ENCODE measurements around the gene SPEM3. TPM values are rescaled to one million over a fixed set of nuclear protein-coding genes. Genes with fewer than 3 reads are reported as not detected.

Gene SPEM3
- total and polyA plus RNA-seq, 2 of the 13 experiments (the other 11 are each of a cell fraction or from before 2014, with no cell fraction given): not detected

DNA sequence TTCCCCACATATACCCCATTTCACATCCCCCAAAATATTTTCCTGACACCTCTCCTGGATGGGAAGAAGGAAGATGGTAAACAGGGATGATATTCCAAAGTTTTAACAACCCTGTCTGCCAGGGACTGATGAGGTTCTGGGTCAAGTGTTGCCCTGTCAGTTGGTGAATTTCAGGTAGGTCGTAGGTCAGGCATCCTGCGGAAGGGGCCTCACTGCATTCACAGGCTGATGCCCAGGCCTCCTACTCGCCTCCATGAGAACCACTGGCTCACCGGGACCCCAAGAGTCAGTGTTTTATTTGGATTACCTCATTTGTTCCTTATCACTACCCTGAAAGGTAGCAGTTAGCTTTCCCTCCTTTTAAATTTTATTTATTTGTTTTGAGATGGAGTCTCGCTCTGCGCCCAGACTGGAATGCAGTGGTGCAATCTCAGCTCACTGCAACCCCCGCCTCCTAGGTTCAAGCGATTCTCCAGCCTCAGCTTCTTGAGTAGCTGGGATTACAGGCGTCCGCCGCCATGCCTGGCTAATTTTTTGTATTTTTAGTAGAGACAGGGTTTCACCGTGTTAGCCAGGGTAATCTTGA lies 40.2 kb downstream of the SPEM3 start:
- WGBS (ENCODE audit: low lambda C conversion rate): 63% methylated on average over 11 of the region's 12 CpGs
- no peak overlapping the region for H2AFZ ChIP-seq (ENCODE audit: low read length)
- H3K4me1 ChIP-seq (ENCODE audit: insufficient read depth, low read length): peaks cover 31% of the 10 kb centered on the region
- no peak overlapping the region for H3K4me3 ChIP-seq (replicated peaks in 1 of 3; ENCODE audit: insufficient read depth in 1 of 3, low read depth in 2 of 3, low read length in 3 of 3)
- intact Hi-C loops (cut with micrococcal nuclease; ENCODE audit: unreplicated experiment): no loop called here
- no peak overlapping the region for H3K9ac ChIP-seq (ENCODE audit: insufficient read depth, low read depth, low read length)
- FAIRE-seq (no peak), ATAC-seq (no peak), DNase-seq (ENCODE audit: low spot score) (no peak)
- H3K4me2 ChIP-seq (ENCODE audit: low read depth, low read length): no peak overlapping the region
- H4K20me1 ChIP-seq (ENCODE audit: insufficient read depth, low read length): peaks cover 8% of the 10 kb centered on the region; the same call in 1 of the 2 replicates
- in situ Hi-C loops (cut with HindIII; ENCODE audit: extremely low pct_ligation_motif_present, low pct_unique_long_range_greater_than_20kb): no loop called here
- CTCF ChIA-PET (ENCODE audit: low intra/inter-chr PET ratio, low total read pairs): no interaction called here
- H3K79me2 ChIP-seq (ENCODE audit: insufficient read depth, low read length): peaks cover 16% of the 10 kb centered on the region
- H3K36me3 ChIP-seq (replicated peaks in 1 of 2; ENCODE audit: control insufficient read depth in 1 of 2, insufficient read depth in 2 of 2, low read length in 2 of 2): peaks cover 0 to 2% of the 10 kb centered on the region in 2 experiments; a peak in 3 of 5 replicates
- no TSS peak for BruUV-seq (replicated peaks)
- no peaks in the 10 kb centered on the region for H3K27me3 ChIP-seq (ENCODE audit: control insufficient read depth in 1 of 2, insufficient read depth in 2 of 2, low read length in 2 of 2)
- no peak overlapping the region for H3K27ac ChIP-seq (ENCODE audit: extremely low read length, insufficient read depth, low read length)
- POLR2A ChIA-PET: interaction anchor here (1.7 kb wide), 1 partner anchor 15 kb away, joined by 4 read pairs; the partner anchor contains the start of gene POLR2A
- H3K9me3 ChIP-seq (ENCODE audit: low read length): no peaks in the 10 kb centered on the region
- TF ChIP-seq, protein P1, sequence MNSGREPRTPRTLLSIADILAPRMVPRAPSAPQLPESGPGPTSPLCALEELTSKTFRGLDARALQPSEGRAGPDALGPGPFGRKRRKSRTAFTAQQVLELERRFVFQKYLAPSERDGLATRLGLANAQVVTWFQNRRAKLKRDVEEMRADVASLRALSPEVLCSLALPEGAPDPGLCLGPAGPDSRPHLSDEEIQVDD (CRISPR knock-in tag; IDR thresholded peaks at IDR 0.05; ENCODE audit: borderline replicate concordance): no peak
- TF ChIP-seq ZNF572 (CRISPR knock-in tag; IDR thresholded peaks at IDR 0.05): no peak
- TF ChIP-seq, protein P2, sequence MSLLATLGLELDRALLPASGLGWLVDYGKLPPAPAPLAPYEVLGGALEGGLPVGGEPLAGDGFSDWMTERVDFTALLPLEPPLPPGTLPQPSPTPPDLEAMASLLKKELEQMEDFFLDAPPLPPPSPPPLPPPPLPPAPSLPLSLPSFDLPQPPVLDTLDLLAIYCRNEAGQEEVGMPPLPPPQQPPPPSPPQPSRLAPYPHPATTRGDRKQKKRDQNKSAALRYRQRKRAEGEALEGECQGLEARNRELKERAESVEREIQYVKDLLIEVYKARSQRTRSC (CRISPR knock-in tag; IDR thresholded peaks at IDR 0.05; ENCODE audit: low read depth): no peak
- TF ChIP-seq JUN (CRISPR knock-in tag; IDR thresholded peaks at IDR 0.05): no peak
- TF ChIP-seq ZNF589 (CRISPR knock-in tag; conservative IDR thresholded peaks at IDR 0.05): no peak
- TF ChIP-seq, protein P3, sequence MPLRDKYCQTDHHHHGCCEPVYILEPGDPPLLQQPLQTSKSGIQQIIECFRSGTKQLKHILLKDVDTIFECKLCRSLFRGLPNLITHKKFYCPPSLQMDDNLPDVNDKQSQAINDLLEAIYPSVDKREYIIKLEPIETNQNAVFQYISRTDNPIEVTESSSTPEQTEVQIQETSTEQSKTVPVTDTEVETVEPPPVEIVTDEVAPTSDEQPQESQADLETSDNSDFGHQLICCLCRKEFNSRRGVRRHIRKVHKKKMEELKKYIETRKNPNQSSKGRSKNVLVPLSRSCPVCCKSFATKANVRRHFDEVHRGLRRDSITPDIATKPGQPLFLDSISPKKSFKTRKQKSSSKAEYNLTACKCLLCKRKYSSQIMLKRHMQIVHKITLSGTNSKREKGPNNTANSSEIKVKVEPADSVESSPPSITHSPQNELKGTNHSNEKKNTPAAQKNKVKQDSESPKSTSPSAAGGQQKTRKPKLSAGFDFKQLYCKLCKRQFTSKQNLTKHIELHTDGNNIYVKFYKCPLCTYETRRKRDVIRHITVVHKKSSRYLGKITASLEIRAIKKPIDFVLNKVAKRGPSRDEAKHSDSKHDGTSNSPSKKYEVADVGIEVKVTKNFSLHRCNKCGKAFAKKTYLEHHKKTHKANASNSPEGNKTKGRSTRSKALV (CRISPR knock-in tag; IDR thresholded peaks at IDR 0.05): no peak
- no peak for TF ChIP-seq MED13 (CRISPR knock-in tag; IDR thresholded peaks at IDR 0.05)
- TF ChIP-seq ZNF234 (CRISPR knock-in tag; conservative IDR thresholded peaks at IDR 0.05): no peak
- TF ChIP-seq, protein P4, sequence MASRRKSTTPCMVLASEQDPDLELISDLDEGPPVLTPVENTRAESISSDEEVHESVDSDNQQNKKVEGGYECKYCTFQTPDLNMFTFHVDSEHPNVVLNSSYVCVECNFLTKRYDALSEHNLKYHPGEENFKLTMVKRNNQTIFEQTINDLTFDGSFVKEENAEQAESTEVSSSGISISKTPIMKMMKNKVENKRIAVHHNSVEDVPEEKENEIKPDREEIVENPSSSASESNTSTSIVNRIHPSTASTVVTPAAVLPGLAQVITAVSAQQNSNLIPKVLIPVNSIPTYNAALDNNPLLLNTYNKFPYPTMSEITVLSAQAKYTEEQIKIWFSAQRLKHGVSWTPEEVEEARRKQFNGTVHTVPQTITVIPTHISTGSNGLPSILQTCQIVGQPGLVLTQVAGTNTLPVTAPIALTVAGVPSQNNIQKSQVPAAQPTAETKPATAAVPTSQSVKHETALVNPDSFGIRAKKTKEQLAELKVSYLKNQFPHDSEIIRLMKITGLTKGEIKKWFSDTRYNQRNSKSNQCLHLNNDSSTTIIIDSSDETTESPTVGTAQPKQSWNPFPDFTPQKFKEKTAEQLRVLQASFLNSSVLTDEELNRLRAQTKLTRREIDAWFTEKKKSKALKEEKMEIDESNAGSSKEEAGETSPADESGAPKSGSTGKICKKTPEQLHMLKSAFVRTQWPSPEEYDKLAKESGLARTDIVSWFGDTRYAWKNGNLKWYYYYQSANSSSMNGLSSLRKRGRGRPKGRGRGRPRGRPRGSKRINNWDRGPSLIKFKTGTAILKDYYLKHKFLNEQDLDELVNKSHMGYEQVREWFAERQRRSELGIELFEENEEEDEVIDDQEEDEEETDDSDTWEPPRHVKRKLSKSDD (CRISPR knock-in tag; IDR thresholded peaks at IDR 0.05; ENCODE audit: low read depth): no peak
- no peak for TF ChIP-seq ZNF558 (CRISPR knock-in tag; IDR thresholded peaks at IDR 0.05; ENCODE audit: borderline replicate concordance)
- TF ChIP-seq, protein P5, sequence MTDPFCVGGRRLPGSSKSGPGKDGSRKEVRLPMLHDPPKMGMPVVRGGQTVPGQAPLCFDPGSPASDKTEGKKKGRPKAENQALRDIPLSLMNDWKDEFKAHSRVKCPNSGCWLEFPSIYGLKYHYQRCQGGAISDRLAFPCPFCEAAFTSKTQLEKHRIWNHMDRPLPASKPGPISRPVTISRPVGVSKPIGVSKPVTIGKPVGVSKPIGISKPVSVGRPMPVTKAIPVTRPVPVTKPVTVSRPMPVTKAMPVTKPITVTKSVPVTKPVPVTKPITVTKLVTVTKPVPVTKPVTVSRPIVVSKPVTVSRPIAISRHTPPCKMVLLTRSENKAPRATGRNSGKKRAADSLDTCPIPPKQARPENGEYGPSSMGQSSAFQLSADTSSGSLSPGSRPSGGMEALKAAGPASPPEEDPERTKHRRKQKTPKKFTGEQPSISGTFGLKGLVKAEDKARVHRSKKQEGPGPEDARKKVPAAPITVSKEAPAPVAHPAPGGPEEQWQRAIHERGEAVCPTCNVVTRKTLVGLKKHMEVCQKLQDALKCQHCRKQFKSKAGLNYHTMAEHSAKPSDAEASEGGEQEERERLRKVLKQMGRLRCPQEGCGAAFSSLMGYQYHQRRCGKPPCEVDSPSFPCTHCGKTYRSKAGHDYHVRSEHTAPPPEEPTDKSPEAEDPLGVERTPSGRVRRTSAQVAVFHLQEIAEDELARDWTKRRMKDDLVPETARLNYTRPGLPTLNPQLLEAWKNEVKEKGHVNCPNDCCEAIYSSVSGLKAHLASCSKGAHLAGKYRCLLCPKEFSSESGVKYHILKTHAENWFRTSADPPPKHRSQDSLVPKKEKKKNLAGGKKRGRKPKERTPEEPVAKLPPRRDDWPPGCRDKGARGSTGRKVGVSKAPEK (CRISPR knock-in tag; IDR thresholded peaks at IDR 0.05; ENCODE audit: borderline replicate concordance): no peak
- TF ChIP-seq, protein P6, sequence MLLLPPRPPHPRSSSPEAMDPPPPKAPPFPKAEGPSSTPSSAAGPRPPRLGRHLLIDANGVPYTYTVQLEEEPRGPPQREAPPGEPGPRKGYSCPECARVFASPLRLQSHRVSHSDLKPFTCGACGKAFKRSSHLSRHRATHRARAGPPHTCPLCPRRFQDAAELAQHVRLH (CRISPR knock-in tag; IDR thresholded peaks at IDR 0.05; ENCODE audit: borderline replicate concordance, low read depth): no peak
- TF ChIP-seq ZNF3 (CRISPR knock-in tag; IDR thresholded peaks at IDR 0.05): no peak
- TF ChIP-seq ZNF670 (CRISPR knock-in tag; IDR thresholded peaks at IDR 0.05; ENCODE audit: borderline replicate concordance): no peak

Data from HepG2 (cell line).